Fibroblast of lung (primary cell): ENCODE measurements around the gene SORCS2.

Experiments used
- EZH2 ChIP-seq: IDR thresholded peaks from 2 replicates; pipeline ENCODE4 v1.5.1; 2012; ENCODE audit warnings: low read length, control low read depth, mild to moderate bottlenecking; ENCODE audit errors: missing control alignments
- TF ChIP-seq, protein P1 (sequence below), 2 donors: IDR thresholded peaks in 1 of 2; conservative IDR thresholded peaks in 1 of 2; 1 replicate in 1 of 2; 2 replicates in 1 of 2; pipeline ENCODE4 v1.5.1; 2011 to 2012; ENCODE audit warnings: low read length in 2 of 2, control low read depth in 1 of 2, inconsistent platforms in 1 of 2, low read depth in 1 of 2, mild to moderate bottlenecking in 1 of 2

DNA sequence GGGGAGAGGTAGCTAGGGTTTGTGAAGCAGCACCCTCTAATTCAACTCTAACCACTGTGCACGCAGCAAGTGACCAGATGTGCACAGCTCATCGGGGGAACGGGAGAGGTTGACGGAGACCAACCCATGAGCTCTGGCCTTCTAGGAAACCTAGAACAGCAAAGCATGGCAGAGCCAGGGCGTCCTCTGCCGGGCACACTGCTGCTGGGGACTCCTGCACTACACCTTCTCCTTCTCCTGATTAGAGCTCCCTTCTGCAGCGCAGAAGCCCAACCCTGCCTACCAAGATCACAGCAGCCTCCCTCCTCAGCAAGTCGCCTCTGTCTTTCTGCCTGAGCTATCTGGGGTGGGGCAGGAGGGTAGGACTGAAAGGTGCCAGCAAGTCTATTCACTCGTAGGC lies 494.7 kb downstream of the SORCS2 start:
- TF ChIP-seq, protein P1, sequence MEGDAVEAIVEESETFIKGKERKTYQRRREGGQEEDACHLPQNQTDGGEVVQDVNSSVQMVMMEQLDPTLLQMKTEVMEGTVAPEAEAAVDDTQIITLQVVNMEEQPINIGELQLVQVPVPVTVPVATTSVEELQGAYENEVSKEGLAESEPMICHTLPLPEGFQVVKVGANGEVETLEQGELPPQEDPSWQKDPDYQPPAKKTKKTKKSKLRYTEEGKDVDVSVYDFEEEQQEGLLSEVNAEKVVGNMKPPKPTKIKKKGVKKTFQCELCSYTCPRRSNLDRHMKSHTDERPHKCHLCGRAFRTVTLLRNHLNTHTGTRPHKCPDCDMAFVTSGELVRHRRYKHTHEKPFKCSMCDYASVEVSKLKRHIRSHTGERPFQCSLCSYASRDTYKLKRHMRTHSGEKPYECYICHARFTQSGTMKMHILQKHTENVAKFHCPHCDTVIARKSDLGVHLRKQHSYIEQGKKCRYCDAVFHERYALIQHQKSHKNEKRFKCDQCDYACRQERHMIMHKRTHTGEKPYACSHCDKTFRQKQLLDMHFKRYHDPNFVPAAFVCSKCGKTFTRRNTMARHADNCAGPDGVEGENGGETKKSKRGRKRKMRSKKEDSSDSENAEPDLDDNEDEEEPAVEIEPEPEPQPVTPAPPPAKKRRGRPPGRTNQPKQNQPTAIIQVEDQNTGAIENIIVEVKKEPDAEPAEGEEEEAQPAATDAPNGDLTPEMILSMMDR (conservative IDR thresholded peaks at IDR 0.05 in 1 of 2, IDR thresholded peaks at IDR 0.05 in 1 of 2; ENCODE audit: low read depth in 1 of 2, low read length in 2 of 2): no peak
- TF ChIP-seq EZH2: no peak
